Caco-2 (cell line): ENCODE measurements around the gene HERC2. TPM values are rescaled to one million over a fixed set of nuclear protein-coding genes. Genes with fewer than 3 reads are reported as not detected.

Experiments
- BruUV-seq: library from RNA; stranded (reverse); fragments of 400-500 nt; replicated peaks from 2 replicates; lab custom pipeline; 2021; lab: Mats Ljungman, UMichigan
- CTCF ChIA-PET: fragments of 300-600 bp; sonication (Branson Sonifier 250); formaldehyde crosslinking; loops from one replicate; lab custom pipeline; 2022; ENCODE audit warnings: antibody characterized with exemption; lab: Charles Lee
- POLR2A ChIA-PET: fragments of 300-600 bp; sonication (Branson Sonifier 250); formaldehyde crosslinking; loops from one replicate; lab custom pipeline; 2022; ENCODE audit warnings: antibody characterized with exemption; lab: Charles Lee
- DNase-seq, 2 experiments: peaks; one replicate each; pipeline versions ENCODE4 v3.0.0 to v3.0.0-alpha.2; 2020 to 2022
- H3K27me3 ChIP-seq: replicated peaks from 2 replicates; pipeline ENCODE4 v1.6.0; 2011; ENCODE audit warnings: low read length; ENCODE audit not compliant: control insufficient read depth, insufficient read depth
- H3K36me3 ChIP-seq: 2 replicates; pipeline ENCODE4 v1.5.1; 2011; ENCODE audit warnings: low read length; ENCODE audit not compliant: control insufficient read depth, insufficient read depth
- H3K4me1 ChIP-seq: fragments of 250-450 bp; sonication (Bioruptor Pico); 2 replicates; pipeline ENCODE4 v1.5.1; 2020; ENCODE audit warnings: mild to moderate bottlenecking
- H3K4me3 ChIP-seq: 2 replicates; pipeline ENCODE4 v1.5.1; 2011; ENCODE audit warnings: low read depth, mild to moderate bottlenecking, control low read depth, low read length
- H3K9me3 ChIP-seq: fragments of 250-450 bp; sonication (Bioruptor Pico); 2 replicates; pipeline ENCODE4 v1.5.1; 2020; ENCODE audit warnings: mild to moderate bottlenecking, moderate library complexity
- H3K27ac Mint-ChIP-seq: one replicate; pipeline ENCODE4 v1.8.0; 2022; ENCODE audit warnings: mixed read lengths; ENCODE audit not compliant: unreplicated experiment
- H3K27me3 Mint-ChIP-seq: one replicate; pipeline ENCODE4 v1.8.0; 2022; ENCODE audit warnings: mixed read lengths; ENCODE audit not compliant: insufficient read depth, unreplicated experiment
- H3K36me3 Mint-ChIP-seq: one replicate; pipeline ENCODE4 v1.8.0; 2022; ENCODE audit warnings: mild to moderate bottlenecking, mixed read lengths; ENCODE audit not compliant: insufficient read depth, unreplicated experiment
- H3K4me1 Mint-ChIP-seq: one replicate; pipeline ENCODE4 v1.8.0; 2022; ENCODE audit warnings: low read depth, mixed read lengths; ENCODE audit not compliant: unreplicated experiment
- H3K4me3 Mint-ChIP-seq: one replicate; pipeline ENCODE4 v1.8.0; 2022; ENCODE audit warnings: mild to moderate bottlenecking, moderate library complexity, mixed read lengths; ENCODE audit not compliant: unreplicated experiment
- H3K9me3 Mint-ChIP-seq: one replicate; pipeline ENCODE4 v1.8.0; 2022; ENCODE audit warnings: mixed read lengths; ENCODE audit not compliant: unreplicated experiment
- intact Hi-C: fragments of 100-400 bp; cut with micrococcal nuclease; formaldehyde crosslinking; loops from one replicate; pipeline ENCODE4 v1.10.0; 2022; ENCODE audit not compliant: unreplicated experiment
- total RNA-seq: library from RNA; stranded (reverse); gene quantifications from 2 replicates; pipeline ENCODE4 v1.2.3, GENCODE V29; 2022
- TF ChIP-seq, protein P1 (sequence below), 2 experiments: fragments of 200-600 bp in 1 of 2; IDR thresholded peaks; 1 replicate in 1 of 2; 2 replicates in 1 of 2; pipeline versions ENCODE4 v1.5.1 to v1.8.0; 2011 to 2022; ENCODE audit warnings: antibody characterized with exemption in 1 of 2, control low read depth in 1 of 2, inconsistent platforms in 1 of 2, low read depth in 1 of 2, low read length in 1 of 2, mild to moderate bottlenecking in 1 of 2, moderate library complexity in 1 of 2; ENCODE audit not compliant: insufficient read depth in 1 of 2, severe bottlenecking in 1 of 2, unreplicated experiment in 1 of 2

HERC2 gene
- total RNA-seq, 1 experiment from 2014 or later = 76.9 TPM

DNA sequence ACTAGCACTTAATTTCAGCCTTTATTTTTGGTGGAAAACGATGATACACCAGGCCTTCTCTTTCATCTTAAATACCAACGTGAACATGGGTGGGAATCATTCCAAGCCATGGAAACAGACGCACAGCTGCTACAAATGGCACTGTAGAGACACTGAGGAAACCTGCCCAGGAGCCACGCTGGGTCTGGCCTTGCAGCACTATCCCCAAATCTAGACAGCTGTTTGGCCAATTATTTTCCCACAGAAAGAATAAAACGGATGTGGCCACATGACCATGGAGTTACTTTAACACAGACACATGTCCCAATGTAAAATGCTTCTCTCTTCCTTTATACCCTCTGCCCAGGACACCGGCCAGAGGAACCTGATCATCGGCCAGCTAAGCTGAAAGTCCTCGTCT, 139.2 kb downstream of the HERC2 start:
- no peaks in the 10 kb centered on the region for H3K9me3 ChIP-seq
- H3K36me3 Mint-ChIP-seq = peaks cover 52% of the 10 kb centered on the region
- CTCF ChIA-PET = no interaction called here
- BruUV-seq = no TSS peak
- no peaks in the 10 kb centered on the region for H3K9me3 Mint-ChIP-seq
- H3K36me3 ChIP-seq = no peaks in the 10 kb centered on the region; the same call in 1 of the 2 replicates
- no peak overlapping the region for H3K27ac Mint-ChIP-seq
- H3K27me3 Mint-ChIP-seq = no peaks in the 10 kb centered on the region
- no peak for DNase-seq
- no peaks in the 10 kb centered on the region for H3K27me3 ChIP-seq
- H3K4me1 Mint-ChIP-seq = no peaks in the 10 kb centered on the region
- intact Hi-C loops = no loop called here
- H3K4me3 Mint-ChIP-seq = no peak overlapping the region
- H3K4me3 ChIP-seq = no peak overlapping the region
- TF ChIP-seq, protein P1, sequence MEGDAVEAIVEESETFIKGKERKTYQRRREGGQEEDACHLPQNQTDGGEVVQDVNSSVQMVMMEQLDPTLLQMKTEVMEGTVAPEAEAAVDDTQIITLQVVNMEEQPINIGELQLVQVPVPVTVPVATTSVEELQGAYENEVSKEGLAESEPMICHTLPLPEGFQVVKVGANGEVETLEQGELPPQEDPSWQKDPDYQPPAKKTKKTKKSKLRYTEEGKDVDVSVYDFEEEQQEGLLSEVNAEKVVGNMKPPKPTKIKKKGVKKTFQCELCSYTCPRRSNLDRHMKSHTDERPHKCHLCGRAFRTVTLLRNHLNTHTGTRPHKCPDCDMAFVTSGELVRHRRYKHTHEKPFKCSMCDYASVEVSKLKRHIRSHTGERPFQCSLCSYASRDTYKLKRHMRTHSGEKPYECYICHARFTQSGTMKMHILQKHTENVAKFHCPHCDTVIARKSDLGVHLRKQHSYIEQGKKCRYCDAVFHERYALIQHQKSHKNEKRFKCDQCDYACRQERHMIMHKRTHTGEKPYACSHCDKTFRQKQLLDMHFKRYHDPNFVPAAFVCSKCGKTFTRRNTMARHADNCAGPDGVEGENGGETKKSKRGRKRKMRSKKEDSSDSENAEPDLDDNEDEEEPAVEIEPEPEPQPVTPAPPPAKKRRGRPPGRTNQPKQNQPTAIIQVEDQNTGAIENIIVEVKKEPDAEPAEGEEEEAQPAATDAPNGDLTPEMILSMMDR (IDR thresholded peaks at IDR 0.05; ENCODE audit: insufficient read depth in 1 of 2, low read depth in 1 of 2, low read length in 1 of 2, severe bottlenecking in 1 of 2, unreplicated experiment in 1 of 2) = no peak
- no peaks in the 10 kb centered on the region for H3K4me1 ChIP-seq
- POLR2A ChIA-PET = no interaction called here

DNA sequence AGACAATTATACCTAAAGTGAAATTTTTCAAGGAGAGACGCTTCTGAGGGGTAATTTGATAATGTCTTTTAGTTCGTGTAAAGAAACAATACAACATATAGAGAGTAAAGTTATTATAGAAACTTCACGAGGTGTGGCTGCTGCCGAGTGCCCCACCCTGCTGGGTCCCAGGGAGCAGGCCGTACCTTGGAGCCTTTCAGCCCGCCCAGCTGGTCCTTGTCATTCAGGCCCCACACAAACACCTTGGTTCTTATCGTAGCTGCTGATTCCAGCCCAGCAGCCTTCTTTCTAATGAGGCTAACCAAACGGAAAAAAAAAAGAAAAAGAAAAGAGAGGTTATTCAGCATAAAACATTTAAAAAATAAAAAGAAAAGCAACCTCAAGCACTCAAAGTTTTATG, 139.8 kb downstream of the HERC2 start:
- no peaks in the 10 kb centered on the region for H3K4me1 ChIP-seq
- no peak overlapping the region for H3K4me3 ChIP-seq
- H3K4me1 Mint-ChIP-seq = no peaks in the 10 kb centered on the region
- no peaks in the 10 kb centered on the region for H3K9me3 Mint-ChIP-seq
- TF ChIP-seq, protein P1 (IDR thresholded peaks at IDR 0.05; ENCODE audit: insufficient read depth in 1 of 2, low read depth in 1 of 2, low read length in 1 of 2, severe bottlenecking in 1 of 2, unreplicated experiment in 1 of 2) = no peak
- ChIA-PET POLR2A (no interaction called here), CTCF (no interaction called here)
- intact Hi-C loops = no loop called here
- no peak overlapping the region for H3K4me3 Mint-ChIP-seq
- H3K36me3 Mint-ChIP-seq = peaks cover 50% of the 10 kb centered on the region
- no peak for DNase-seq
- H3K27me3 ChIP-seq = no peaks in the 10 kb centered on the region
- BruUV-seq = no TSS peak
- no peaks in the 10 kb centered on the region for H3K9me3 ChIP-seq
- H3K27ac Mint-ChIP-seq = no peak overlapping the region
- H3K36me3 ChIP-seq = no peaks in the 10 kb centered on the region; the same call in 1 of the 2 replicates
- H3K27me3 Mint-ChIP-seq = no peaks in the 10 kb centered on the region

DNA sequence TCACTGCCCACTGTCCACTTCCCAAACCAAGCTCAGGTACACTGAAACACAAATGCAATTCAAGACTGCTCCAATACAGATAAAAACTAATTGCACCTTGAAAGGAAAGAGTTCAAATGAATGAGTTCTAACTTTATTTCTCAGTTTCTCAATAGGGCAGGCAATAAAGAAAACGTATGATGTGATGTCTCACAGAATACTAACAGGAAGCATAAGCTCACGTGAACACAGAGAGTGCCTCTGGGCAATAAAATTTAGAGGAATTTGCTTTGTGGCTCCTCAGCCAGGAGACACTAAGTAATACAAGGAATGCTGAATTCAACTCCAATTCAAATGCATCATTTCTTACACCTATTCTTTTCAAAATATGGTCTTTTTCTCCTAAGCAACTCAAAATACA, 140.6 kb downstream of the HERC2 start:
- intact Hi-C loops = no loop called here
- no peaks in the 10 kb centered on the region for H3K27me3 Mint-ChIP-seq
- no peaks in the 10 kb centered on the region for H3K27me3 ChIP-seq
- H3K27ac Mint-ChIP-seq = no peak overlapping the region
- no peaks in the 10 kb centered on the region for H3K9me3 ChIP-seq
- no peak overlapping the region for H3K4me3 ChIP-seq
- H3K4me1 Mint-ChIP-seq = no peaks in the 10 kb centered on the region
- H3K9me3 Mint-ChIP-seq = no peaks in the 10 kb centered on the region
- no peaks in the 10 kb centered on the region for H3K4me1 ChIP-seq
- POLR2A ChIA-PET = no interaction called here
- no peak overlapping the region for H3K4me3 Mint-ChIP-seq
- BruUV-seq = no TSS peak
- DNase-seq = no peak
- CTCF ChIA-PET = no interaction called here
- H3K36me3 Mint-ChIP-seq = peaks cover 48% of the 10 kb centered on the region
- H3K36me3 ChIP-seq = peaks cover 2% of the 10 kb centered on the region; the same call in 1 of the 2 replicates
- TF ChIP-seq, protein P1 (IDR thresholded peaks at IDR 0.05; ENCODE audit: insufficient read depth in 1 of 2, low read depth in 1 of 2, low read length in 1 of 2, severe bottlenecking in 1 of 2, unreplicated experiment in 1 of 2) = no peak
